ENCODE data around the gene FRS2.
"Not testable (repeated sequence)": the region's sequence is repeated elsewhere in the genome, so short reads cannot be mapped to it uniquely, and the experiment has no call there.

The FRS2 gene

GRCh38 chr12:69580074-69580473, 109.9 kb downstream of the FRS2 start:
- Mint-ChIP-seq H3K27me3 (no peaks in the 10 kb centered on the region), H3K9me3 (no peaks in the 10 kb centered on the region), H3K4me3 (no peak overlapping the region), H3K4me1 (peaks cover 3% of the 10 kb centered on the region), H3K36me3 (no peaks in the 10 kb centered on the region), H3K27ac (no peak overlapping the region)
- no peak for DNase-seq
- CTCF ChIA-PET = interaction anchor here (1.0 to 3.1 kb wide), 2 partner anchors 10 to 289 kb away, joined by 3 to 22 read pairs; no protein-coding TSS in a partner anchor

GRCh38 chr12:69583203-69583602, 113.0 kb downstream of the FRS2 start:
- CTCF ChIA-PET = interaction anchor here (2.6 kb wide), 1 partner anchor 12 kb away, joined by 12 read pairs; no protein-coding TSS in a partner anchor
- Mint-ChIP-seq H3K27ac (no peak overlapping the region), H3K36me3 (peaks cover 17% of the 10 kb centered on the region), H3K4me3 (no peak overlapping the region), H3K4me1 (peaks cover 17% of the 10 kb centered on the region), H3K27me3 (no peaks in the 10 kb centered on the region), H3K9me3 (no peaks in the 10 kb centered on the region)
- no peak for DNase-seq

GRCh38 chr12:69585189-69586062, 115.2 kb downstream of the FRS2 start, which contains the start of gene CCT2:
Gene CCT2 (plus strand): TSS chr12:69585459. CDS start chr12:69585522, 63 bp downstream.
- Mint-ChIP-seq H3K27ac (peak within 1 kb of the TSS; percentile 97), H3K27me3 (no peaks in the 10 kb centered on the region)
- CTCF ChIA-PET = interaction anchor here (1.0 kb wide), 1 partner anchor 16 kb away, joined by 3 read pairs; no protein-coding TSS in a partner anchor

GRCh38 chr12:69588527-69588926, 118.3 kb downstream of the FRS2 start:
- no peak for DNase-seq
- no peak overlapping the region for H3K4me3 Mint-ChIP-seq
- peaks cover 53% of the 10 kb centered on the region for H3K36me3 Mint-ChIP-seq
- H3K9me3 Mint-ChIP-seq = no peaks in the 10 kb centered on the region
- H3K27ac Mint-ChIP-seq = no peak overlapping the region
- H3K4me1 Mint-ChIP-seq = peaks cover 25% of the 10 kb centered on the region
- CTCF ChIA-PET = no interaction called here
- H3K27me3 Mint-ChIP-seq = no peaks in the 10 kb centered on the region

More at GRCh38 chr12:69585189-69586062, 115.2 kb downstream of the FRS2 start, which contains the start of gene CCT2:
- DNase-seq = peak; percentile 98
- Mint-ChIP-seq H3K4me3 (peak within 1 kb of the TSS; percentile 95), H3K36me3 (peaks cover 33% of the 10 kb centered on the region), H3K4me1 (peaks cover 23% of the 10 kb centered on the region), H3K9me3 (no peaks in the 10 kb centered on the region)

- CTCF ChIA-PET = interaction anchor here (0.5 to 0.7 kb wide), 2 partner anchors 18 to 1200 kb away, joined by 3 read pairs; no protein-coding TSS in a partner anchor
- Mint-ChIP-seq H3K36me3 (peaks cover 58% of the 10 kb centered on the region), H3K4me3 (no peak overlapping the region), H3K27ac (no peak overlapping the region), H3K9me3 (no peaks in the 10 kb centered on the region), H3K27me3 (no peaks in the 10 kb centered on the region), H3K4me1 (peaks cover 25% of the 10 kb centered on the region)
- no peak for DNase-seq
Observed at GRCh38 chr12:69589082-69589481, 118.9 kb downstream of the FRS2 start.

GRCh38 chr12:69595689-69596088, 125.5 kb downstream of the FRS2 start:
- peaks cover 61% of the 10 kb centered on the region for H3K36me3 Mint-ChIP-seq
- CTCF ChIA-PET = interaction anchor here (1.0 kb wide), 1 partner anchor 43 kb away, joined by 3 read pairs; no protein-coding TSS in a partner anchor

GRCh38 chr12:69598174-69598753, 128.1 kb downstream of the FRS2 start:
- DNase-seq = no peak
- H3K4me3 Mint-ChIP-seq = no peak overlapping the region
- CTCF ChIA-PET = no interaction called here
- no peaks in the 10 kb centered on the region for H3K27me3 Mint-ChIP-seq
- H3K36me3 Mint-ChIP-seq = peaks cover 63% of the 10 kb centered on the region
- H3K27ac Mint-ChIP-seq = no peak overlapping the region
- H3K4me1 Mint-ChIP-seq = no peaks in the 10 kb centered on the region
- no peaks in the 10 kb centered on the region for H3K9me3 Mint-ChIP-seq

More at GRCh38 chr12:69595689-69596088, 125.5 kb downstream of the FRS2 start:
- Mint-ChIP-seq H3K4me1 (peaks cover 2% of the 10 kb centered on the region), H3K27ac (no peak overlapping the region), H3K27me3 (no peaks in the 10 kb centered on the region), H3K9me3 (no peaks in the 10 kb centered on the region), H3K4me3 (no peak overlapping the region)
- DNase-seq = no peak

GRCh38 chr12:69600804-69601203, 130.6 kb downstream of the FRS2 start:
- H3K9me3 Mint-ChIP-seq = no peaks in the 10 kb centered on the region
- H3K27ac Mint-ChIP-seq = no peak overlapping the region
- peaks cover 53% of the 10 kb centered on the region for H3K36me3 Mint-ChIP-seq
- CTCF ChIA-PET = interaction anchor here (0.5 to 0.7 kb wide), 4 partner anchors 15 to 441 kb away, joined by 3 read pairs; no protein-coding TSS in a partner anchor
- no peak for DNase-seq
- no peaks in the 10 kb centered on the region for H3K4me1 Mint-ChIP-seq
- no peak overlapping the region for H3K4me3 Mint-ChIP-seq
- H3K27me3 Mint-ChIP-seq = no peaks in the 10 kb centered on the region

GRCh38 chr12:69601962-69602685, 131.9 kb downstream of the FRS2 start:
- Mint-ChIP-seq H3K4me3 (no peak overlapping the region), H3K36me3 (peaks cover 45% of the 10 kb centered on the region), H3K27ac (no peak overlapping the region), H3K27me3 (no peaks in the 10 kb centered on the region), H3K9me3 (no peaks in the 10 kb centered on the region), H3K4me1 (no peaks in the 10 kb centered on the region)
- CTCF ChIA-PET = no interaction called here
- no peak for DNase-seq

- Mint-ChIP-seq H3K27me3 (no peaks in the 10 kb centered on the region), H3K27ac (no peak overlapping the region), H3K4me3 (no peak overlapping the region), H3K4me1 (no peaks in the 10 kb centered on the region), H3K36me3 (peaks cover 38% of the 10 kb centered on the region), H3K9me3 (no peaks in the 10 kb centered on the region)
- CTCF ChIA-PET = no interaction called here
- no peak for DNase-seq
Observed at GRCh38 chr12:69602954-69603353, 132.8 kb downstream of the FRS2 start.

GRCh38 chr12:69603556-69603955, 133.4 kb downstream of the FRS2 start:
- H3K9me3 Mint-ChIP-seq, CTCF ChIA-PET, H3K4me1 Mint-ChIP-seq, H3K27me3 Mint-ChIP-seq, H3K4me3 Mint-ChIP-seq, H3K27ac Mint-ChIP-seq, DNase-seq: not testable (repeated sequence)
- peaks cover 35% of the 10 kb centered on the region for H3K36me3 Mint-ChIP-seq

- not testable (repeated sequence) for H3K9me3 Mint-ChIP-seq, H3K4me1 Mint-ChIP-seq, H3K27me3 Mint-ChIP-seq, DNase-seq, H3K4me3 Mint-ChIP-seq, H3K27ac Mint-ChIP-seq
- CTCF ChIA-PET = interaction anchor here (0.9 kb wide), 1 partner anchor 36 kb away, joined by 3 read pairs; no protein-coding TSS in a partner anchor
- H3K36me3 Mint-ChIP-seq = peaks cover 30% of the 10 kb centered on the region
Observed at GRCh38 chr12:69604275-69604674, 134.1 kb downstream of the FRS2 start.

- Mint-ChIP-seq H3K4me3 (no peak overlapping the region), H3K27me3 (peaks cover 17% of the 10 kb centered on the region), H3K4me1 (no peaks in the 10 kb centered on the region), H3K9me3 (no peaks in the 10 kb centered on the region), H3K27ac (no peak overlapping the region), H3K36me3 (peaks cover 5% of the 10 kb centered on the region)
- DNase-seq = no peak
- CTCF ChIA-PET = no interaction called here
Observed at GRCh38 chr12:69608114-69608513, 137.9 kb downstream of the FRS2 start.

- no peak for DNase-seq
- H3K4me1 Mint-ChIP-seq = no peaks in the 10 kb centered on the region
- no peak overlapping the region for H3K4me3 Mint-ChIP-seq
- H3K27ac Mint-ChIP-seq = no peak overlapping the region
- no peaks in the 10 kb centered on the region for H3K36me3 Mint-ChIP-seq
- no peaks in the 10 kb centered on the region for H3K9me3 Mint-ChIP-seq
- H3K27me3 Mint-ChIP-seq = peaks cover 17% of the 10 kb centered on the region
- CTCF ChIA-PET = no interaction called here
Observed at GRCh38 chr12:69610126-69610525, 139.9 kb downstream of the FRS2 start.
